Aorta (tissue), 5 donors: ENCODE data around the gene KHDRBS2. TPM values are rescaled to one million over a fixed set of nuclear protein-coding genes. Genes with fewer than 3 reads are reported as not detected.

ENCODE experiments used
- ATAC-seq: fragments of 200-7000 bp; cut with Tn5 transposase; one replicate; pipeline ENCODE4 v1.9.1; 2022; ENCODE audit warnings: moderate library complexity; ENCODE audit not compliant: low FRiP score
- DNase-seq, 2 donors: peaks; one replicate each; pipeline ENCODE4 v3.0.0-alpha.2; 2020
- H3K27ac ChIP-seq, 2 donors: one replicate each; pipeline ENCODE4 v1.5.1; 2013; ENCODE audit warnings: low read length in 2 of 2, mild to moderate bottlenecking in 2 of 2, moderate library complexity in 2 of 2, control low read depth in 1 of 2, inconsistent platforms in 1 of 2, low read depth in 1 of 2
- H3K27me3 ChIP-seq, 2 donors: one replicate each; pipeline ENCODE4 v1.6.1; 2013; ENCODE audit warnings: control low read depth in 1 of 2, low read length in 1 of 2, mild to moderate bottlenecking in 1 of 2, moderate library complexity in 1 of 2; ENCODE audit not compliant: insufficient read depth in 2 of 2, control insufficient read depth in 1 of 2
- H3K36me3 ChIP-seq, 2 donors: one replicate each; pipeline ENCODE4 v1.6.1; 2013; ENCODE audit warnings: control low read depth in 1 of 2, low read length in 1 of 2, mild to moderate bottlenecking in 1 of 2; ENCODE audit not compliant: insufficient read depth in 2 of 2, control insufficient read depth in 1 of 2
- H3K4me1 ChIP-seq, 2 donors: one replicate each; pipeline ENCODE4 v1.6.1; 2013; ENCODE audit warnings: low read length in 2 of 2, control low read depth in 1 of 2, mild to moderate bottlenecking in 1 of 2, moderate library complexity in 1 of 2; ENCODE audit not compliant: insufficient read depth in 2 of 2, control insufficient read depth in 1 of 2
- H3K4me3 ChIP-seq, 2 donors: one replicate each; pipeline ENCODE4 v1.5.1; 2013; ENCODE audit warnings: low read length in 2 of 2, control low read depth in 1 of 2, mild to moderate bottlenecking in 1 of 2
- H3K9me3 ChIP-seq: one replicate; pipeline ENCODE4 v1.6.1; 2013; ENCODE audit warnings: mild to moderate bottlenecking, low read length; ENCODE audit not compliant: control insufficient read depth
- WGBS, 2 donors: extraction: QIAGEN DNeasy Blood & Tissue Kit; methylation state at CpG; one replicate each; pipeline ENCODE4 v1.1.7; 2013; 5-methylcytosine and 5-hydroxymethylcytosine counted together
- intact Hi-C, 2 donors: fragments of 100-400 bp; cut with DNase I; formaldehyde crosslinking; loops; one replicate each; pipeline versions ENCODE4 v1.14.2 to v1.15.0; 2022
- polyA plus RNA-seq, 2 donors: library from polyadenylated mRNA; stranded (reverse); fragments of 200-250 nt; gene quantifications; one replicate each; pipeline ENCODE4 v1.2.3, GENCODE V29; 2013
- total RNA-seq, 2 donors: library from RNA; stranded (reverse); fragmentation: NEBNext Ultra II Directional; extraction: Animal tissue kit (Norgen Biotek cat#: 25700); gene quantifications; one replicate each; pipeline ENCODE4 v1.2.1, GENCODE V29; 2021
- donor health status: healthy with polysubstance abuse.
- donor health status: Bipolar disorder and iron deficiency.
- donor health status: DM: no; HTN: no; CAD: no.
- donor health status: DM: no; HTN: no; CAD: no.
- donor health status: DM: yes; HTN: yes; CAD: no.

KHDRBS2 gene
- total and polyA plus RNA-seq, 4 donors = 0.32 to 0.57 TPM; not detected in 2

DNA sequence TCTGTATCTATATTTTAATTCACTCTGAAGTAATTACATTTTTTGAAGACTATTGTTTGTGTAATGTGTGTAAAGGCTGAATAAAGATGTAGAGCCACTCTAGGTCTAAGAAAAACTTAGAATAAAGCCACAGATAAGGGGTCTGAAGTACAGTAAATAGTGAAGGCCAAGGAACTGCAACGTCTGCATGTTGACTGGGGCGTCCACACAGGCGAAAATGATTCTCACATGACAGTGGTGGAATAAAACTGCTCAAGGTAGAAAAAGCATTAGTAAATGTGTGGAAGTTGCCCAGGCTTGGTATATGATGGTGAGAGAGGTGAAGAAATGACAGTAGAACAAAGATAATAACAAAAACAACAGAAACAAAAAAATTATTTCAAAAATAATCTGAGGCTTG, 196.2 kb downstream of the KHDRBS2 start:
- no peaks in the 10 kb centered on the region for H3K27me3 ChIP-seq
- H3K4me1 ChIP-seq = no peaks in the 10 kb centered on the region
- WGBS, 2 donors = 71 to 78% methylated on average over 3 of the region's 3 CpGs
- no peak for ATAC-seq
- no peak for DNase-seq
- no peaks in the 10 kb centered on the region for H3K36me3 ChIP-seq
- intact Hi-C loops = no loop called here
- H3K9me3 ChIP-seq = no peaks in the 10 kb centered on the region
- no peak overlapping the region for H3K4me3 ChIP-seq
- H3K27ac ChIP-seq = no peak overlapping the region

DNA sequence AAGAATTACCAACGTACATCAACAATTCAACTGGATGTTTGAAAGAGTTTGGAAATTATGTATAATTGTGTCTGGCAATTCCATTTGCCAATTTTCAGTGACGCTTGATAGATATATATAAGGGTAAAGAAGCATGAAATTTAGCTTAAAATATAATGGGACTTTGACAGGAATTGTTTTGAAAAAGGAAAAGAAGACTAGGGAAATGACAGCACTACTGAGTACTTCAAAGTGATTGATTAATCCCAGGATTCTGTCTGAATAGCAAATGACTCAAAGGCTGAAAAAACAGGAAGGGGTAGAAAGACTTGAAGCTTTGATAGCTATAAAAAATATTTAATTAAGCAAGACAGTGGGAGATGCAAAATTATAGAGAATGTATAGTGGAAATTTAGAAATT, 200.0 kb downstream of the KHDRBS2 start:
- Histone ChIP-seq H3K9me3 (peaks cover 2% of the 10 kb centered on the region), H3K27me3 (no peaks in the 10 kb centered on the region), H3K36me3 (no peaks in the 10 kb centered on the region), H3K27ac (no peak overlapping the region), H3K4me1 (no peaks in the 10 kb centered on the region), H3K4me3 (no peak overlapping the region)
- intact Hi-C loops = no loop called here
- no peak for ATAC-seq
- DNase-seq = no peak
- WGBS, 2 donors = 15 to 38% methylated on average over 2 of the region's 2 CpGs

DNA sequence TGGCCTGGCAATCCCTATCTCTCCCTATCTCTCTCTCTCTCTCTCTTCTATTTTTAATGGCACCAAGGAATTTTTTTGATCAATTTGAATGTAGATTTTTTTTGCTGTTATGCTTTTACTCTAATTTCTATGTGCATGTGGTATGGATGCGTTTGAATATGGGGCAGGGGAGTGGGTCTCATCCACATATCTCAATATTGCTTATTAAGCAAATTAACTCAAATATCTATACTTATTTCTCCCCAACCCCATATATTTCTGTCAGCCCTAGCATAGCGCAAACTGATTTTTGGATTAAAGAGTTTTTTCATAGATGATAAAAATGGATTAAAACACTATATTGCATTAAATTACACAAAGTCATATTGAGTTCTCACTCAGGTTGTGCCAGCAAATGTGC, 210.2 kb downstream of the KHDRBS2 start:
- DNase-seq (no peak), ATAC-seq (no peak)
- 89 to 93% methylated on average over 2 of the region's 2 CpGs for WGBS, 2 donors
- H3K27ac ChIP-seq = no peak overlapping the region
- H3K4me3 ChIP-seq = no peak overlapping the region
- H3K9me3 ChIP-seq = no peaks in the 10 kb centered on the region
- H3K4me1 ChIP-seq = no peaks in the 10 kb centered on the region
- intact Hi-C loops = no loop called here
- no peaks in the 10 kb centered on the region for H3K36me3 ChIP-seq
- no peaks in the 10 kb centered on the region for H3K27me3 ChIP-seq

DNA sequence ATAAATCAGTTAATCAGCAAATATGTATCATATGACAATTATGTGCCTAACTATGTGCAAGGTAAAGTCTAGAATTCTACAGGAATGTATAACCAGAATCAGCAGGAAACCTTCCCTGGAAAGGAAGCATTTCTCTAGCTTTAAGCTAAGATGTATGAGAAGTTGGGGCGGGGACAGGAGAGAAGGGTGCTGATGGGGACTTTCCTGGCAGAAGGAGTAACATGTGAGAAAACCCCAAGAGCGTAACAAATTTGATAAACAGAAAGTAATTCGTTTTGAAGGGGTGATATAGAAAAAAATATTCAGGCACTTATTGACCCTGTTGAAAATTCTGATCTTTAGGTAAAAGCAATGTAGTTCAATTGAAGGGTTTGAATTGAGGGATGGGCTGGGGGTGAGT, 226.1 kb downstream of the KHDRBS2 start:
- ATAC-seq (no peak), DNase-seq (no peak)
- Histone ChIP-seq H3K4me3 (no peak overlapping the region), H3K27me3 (no peaks in the 10 kb centered on the region), H3K27ac (no peak overlapping the region), H3K9me3 (no peaks in the 10 kb centered on the region), H3K4me1 (no peaks in the 10 kb centered on the region), H3K36me3 (no peaks in the 10 kb centered on the region)
- 82 to 84% methylated on average over 3 of the region's 3 CpGs for WGBS, 2 donors
- intact Hi-C loops = no loop called here

DNA sequence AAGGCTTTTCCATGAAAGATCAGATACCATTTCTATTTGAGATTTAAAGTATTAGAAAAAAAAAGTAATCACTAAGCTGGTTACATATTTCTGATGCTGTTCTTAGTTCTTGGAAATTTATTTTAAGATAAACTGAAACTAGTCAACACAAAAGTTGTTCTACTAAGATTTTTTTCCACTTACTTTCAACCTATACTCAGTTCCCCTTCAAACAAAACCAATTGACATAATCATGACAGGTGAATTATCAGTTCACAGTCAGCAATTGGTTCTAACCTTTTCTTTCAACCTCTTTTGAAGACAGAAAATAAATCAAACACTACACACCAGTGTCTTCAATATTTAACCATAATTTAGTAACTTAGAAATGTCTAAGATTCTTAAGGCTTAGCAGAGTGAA, 228.7 kb downstream of the KHDRBS2 start:
- no peaks in the 10 kb centered on the region for H3K9me3 ChIP-seq
- intact Hi-C loops = no loop called here
- DNase-seq (no peak), ATAC-seq (no peak)
- no peak overlapping the region for H3K27ac ChIP-seq
- no peaks in the 10 kb centered on the region for H3K27me3 ChIP-seq
- no peaks in the 10 kb centered on the region for H3K4me1 ChIP-seq
- H3K36me3 ChIP-seq = no peaks in the 10 kb centered on the region
- H3K4me3 ChIP-seq = no peak overlapping the region

DNA sequence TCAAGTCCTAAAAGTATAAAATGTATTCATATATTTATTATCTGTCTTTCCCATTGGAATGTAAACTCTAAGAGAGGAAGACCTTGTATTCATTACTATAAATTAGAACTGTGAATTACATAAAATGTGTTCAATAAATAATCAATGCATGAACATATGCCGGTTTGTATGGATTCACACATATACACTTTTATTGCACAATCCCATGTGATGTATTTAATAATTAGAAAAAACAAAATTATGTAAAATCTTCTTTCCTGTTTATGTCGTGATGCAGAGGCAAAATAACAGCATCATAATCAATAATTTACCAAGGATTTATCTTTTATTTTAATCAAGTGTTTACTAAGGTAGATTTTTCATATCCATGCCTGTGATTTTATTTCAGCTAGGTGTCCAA, 240.5 kb downstream of the KHDRBS2 start:
- Histone ChIP-seq H3K9me3 (no peaks in the 10 kb centered on the region), H3K27me3 (no peaks in the 10 kb centered on the region), H3K4me1 (no peaks in the 10 kb centered on the region), H3K4me3 (no peak overlapping the region), H3K36me3 (no peaks in the 10 kb centered on the region), H3K27ac (no peak overlapping the region)
- WGBS, 2 donors = 81 to 83% methylated on average over 2 of the region's 2 CpGs
- ATAC-seq (no peak), DNase-seq (no peak)
- intact Hi-C loops = no loop called here

DNA sequence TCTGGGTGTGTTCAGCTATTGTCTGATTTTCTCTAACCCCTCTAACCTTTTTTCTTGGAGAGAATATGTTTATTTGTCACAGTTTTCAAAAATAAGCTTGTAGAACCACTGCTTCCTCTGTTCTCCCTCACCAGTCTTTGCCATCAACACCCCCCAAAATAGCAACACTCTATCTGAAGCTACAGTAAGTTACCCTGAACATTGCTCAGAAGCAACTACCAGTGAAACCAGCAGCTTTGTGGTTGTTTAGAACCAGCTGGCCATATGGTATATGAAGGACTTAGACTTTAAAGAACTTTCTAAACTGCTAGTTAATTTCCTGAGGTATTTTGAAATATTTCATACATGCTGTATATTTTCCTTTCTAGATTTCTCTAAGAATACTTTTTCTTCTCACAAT, 242.9 kb downstream of the KHDRBS2 start:
- Histone ChIP-seq H3K9me3 (no peaks in the 10 kb centered on the region), H3K27me3 (no peaks in the 10 kb centered on the region), H3K36me3 (no peaks in the 10 kb centered on the region), H3K27ac (no peak overlapping the region), H3K4me3 (no peak overlapping the region), H3K4me1 (no peaks in the 10 kb centered on the region)
- ATAC-seq (no peak), DNase-seq (no peak)
- intact Hi-C loops = no loop called here

DNA sequence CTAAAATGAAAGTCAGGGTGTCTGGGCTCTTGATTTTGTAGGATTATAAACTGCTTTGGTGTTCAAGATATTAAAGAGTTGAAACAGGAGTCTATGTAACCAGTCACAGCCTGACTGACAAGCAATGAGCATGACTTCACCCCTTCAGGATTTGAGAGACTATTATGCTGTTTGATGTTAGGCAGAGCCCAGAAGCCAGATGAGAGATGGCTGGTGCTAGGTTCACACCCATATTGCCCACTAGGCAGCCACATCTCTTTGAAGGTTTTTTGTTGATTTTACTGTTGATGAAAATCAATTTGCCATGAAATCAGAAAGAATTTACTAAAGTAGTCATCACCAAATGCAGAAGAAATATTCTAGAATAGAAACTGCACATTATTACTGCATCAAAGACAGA, 243.6 kb downstream of the KHDRBS2 start:
- H3K4me3 ChIP-seq = no peak overlapping the region
- ATAC-seq (no peak), DNase-seq (no peak)
- intact Hi-C loops = no loop called here
- no peaks in the 10 kb centered on the region for H3K9me3 ChIP-seq
- H3K4me1 ChIP-seq = no peaks in the 10 kb centered on the region
- no peaks in the 10 kb centered on the region for H3K27me3 ChIP-seq
- no peak overlapping the region for H3K27ac ChIP-seq
- no peaks in the 10 kb centered on the region for H3K36me3 ChIP-seq

DNA sequence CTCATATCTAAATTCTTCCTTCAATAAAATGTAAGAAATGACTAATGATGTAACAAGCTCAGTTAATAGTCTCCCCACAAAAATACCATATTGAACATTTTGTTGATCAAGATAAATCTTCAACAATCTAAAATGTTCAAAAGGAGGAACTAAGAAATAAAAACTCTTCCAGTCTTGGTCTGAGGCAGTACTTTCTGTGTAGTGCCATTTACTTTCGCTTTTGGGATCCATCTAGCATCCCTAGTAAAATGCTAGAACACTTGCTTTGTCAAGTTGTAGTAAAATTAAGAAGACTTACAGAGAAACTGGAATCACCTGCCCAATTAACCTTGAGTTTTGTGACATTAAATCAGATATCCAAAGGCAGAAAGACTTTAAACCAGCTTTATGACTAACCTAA, 246.4 kb downstream of the KHDRBS2 start:
- no peak overlapping the region for H3K4me3 ChIP-seq
- H3K4me1 ChIP-seq = no peaks in the 10 kb centered on the region
- no peaks in the 10 kb centered on the region for H3K27me3 ChIP-seq
- DNase-seq = no peak
- ATAC-seq = no peak
- WGBS, 2 donors = 82 to 86% methylated on average over 1 of the region's 1 CpG
- no peak overlapping the region for H3K27ac ChIP-seq
- no peaks in the 10 kb centered on the region for H3K9me3 ChIP-seq
- intact Hi-C loops = no loop called here
- H3K36me3 ChIP-seq = no peaks in the 10 kb centered on the region

DNA sequence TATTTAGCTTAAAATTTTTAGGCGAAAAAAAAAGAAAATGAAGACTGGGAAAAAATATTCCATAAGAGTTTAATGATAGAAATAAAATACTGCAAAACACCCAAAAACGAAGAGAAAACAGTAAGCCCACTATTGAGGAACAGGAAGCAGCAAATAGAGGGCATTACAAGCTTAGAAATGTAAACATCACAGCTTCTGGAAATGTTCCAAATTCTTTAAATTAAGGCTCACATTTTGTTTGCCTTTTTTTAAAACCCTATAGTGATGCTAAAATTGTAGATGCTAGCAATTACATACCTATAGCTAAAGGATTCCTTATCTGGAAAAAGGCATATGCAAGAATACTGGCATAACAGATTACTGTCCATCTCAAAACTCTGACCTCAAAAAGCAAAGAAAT, 248.6 kb downstream of the KHDRBS2 start:
- Histone ChIP-seq H3K9me3 (no peaks in the 10 kb centered on the region), H3K27ac (no peak overlapping the region), H3K27me3 (no peaks in the 10 kb centered on the region), H3K4me3 (no peak overlapping the region), H3K36me3 (no peaks in the 10 kb centered on the region), H3K4me1 (no peaks in the 10 kb centered on the region)
- WGBS, 2 donors = 41 to 67% methylated on average over 2 of the region's 2 CpGs
- ATAC-seq = no peak
- DNase-seq = no peak
- intact Hi-C loops = no loop called here
